HCT116 (cell line): ENCODE data around the gene CPM. TPM values are rescaled to one million over a fixed set of nuclear protein-coding genes. Genes with fewer than 3 reads are reported as not detected.

Source experiments
- ATAC-seq: fragments of 200-7000 bp; cut with Tn5 transposase; 2 replicates; pipeline ENCODE4 v1.9.1; 2020; ENCODE audit warnings: mild to moderate bottlenecking, moderate library complexity
- BruUV-seq: library from RNA; stranded (reverse); fragments of 400-500 nt; replicated peaks from 2 replicates; lab custom pipeline; 2021; lab: Mats Ljungman, UMichigan
- CTCF ChIA-PET: fragments of 300-600 bp; sonication (Branson Sonifier 250); formaldehyde crosslinking; loops from one replicate; lab custom pipeline; 2021; ENCODE audit warnings: antibody characterized with exemption; lab: Charles Lee
- POLR2A ChIA-PET: fragments of 300-600, 350-600 bp; sonication (Branson Sonifier 250); formaldehyde crosslinking; loops from one replicate; lab custom pipeline; 2021; ENCODE audit warnings: antibody characterized with exemption; lab: Charles Lee
- RAD21 ChIA-PET, 2 experiments: fragments of 300-600 bp; sonication (Branson Sonifier 250); formaldehyde crosslinking; loops; one replicate each; lab custom pipeline; 2023; ENCODE audit warnings: low total read pairs in 2 of 2; ENCODE audit not compliant: uncharacterized antibody in 2 of 2, unreplicated experiment in 2 of 2, low non-redundant PET in 1 of 2; lab: Charles Lee
- DNase-seq: peaks from one replicate; pipeline ENCODE4 v3.0.0-alpha.2; 2010; ENCODE audit warnings: low read depth, low spot score
- H2AFZ ChIP-seq: fragments of 200-600 bp; shearing (Covaris generic), sonication (generic); 2 replicates; pipeline ENCODE4 v1.6.1; 2017; ENCODE audit warnings: low read depth, mixed run types, mixed read lengths, antibody characterized with exemption, low read length; ENCODE audit not compliant: poor library complexity, severe bottlenecking
- H3K27ac ChIP-seq: 2 replicates; pipeline ENCODE4 v1.5.1; 2012; ENCODE audit warnings: low read depth, low read length
- H3K27me3 ChIP-seq: fragments of 200-600 bp; sonication (generic); 2 replicates; pipeline ENCODE4 v1.6.1; 2016; ENCODE audit warnings: mixed run types, low read length, mixed read lengths; ENCODE audit not compliant: insufficient read depth
- H3K36me3 ChIP-seq, 2 experiments: fragments of 200-500 bp in 1 of 2; fragments of 200-600 bp in 1 of 2; sonication (Bioruptor generic) in 1 of 2; sonication (generic) in 1 of 2; 2 replicates each; pipeline versions ENCODE4 v1.5.1 to v1.6.1; 2014 to 2016; ENCODE audit warnings: low read length in 2 of 2, inconsistent platforms in 1 of 2, mixed read lengths in 1 of 2, mixed run types in 1 of 2; ENCODE audit not compliant: insufficient read depth in 2 of 2, control insufficient read depth in 1 of 2
- H3K4me1 ChIP-seq, 2 experiments: fragments of 200-600 bp in 1 of 2; sonication (generic) in 1 of 2; 2 replicates each; pipeline versions ENCODE4 v1.5.1 to v1.6.1; 2012 to 2017; ENCODE audit warnings: low read length in 2 of 2, inconsistent platforms in 1 of 2, mild to moderate bottlenecking in 1 of 2, mixed read lengths in 1 of 2, mixed run types in 1 of 2, moderate library complexity in 1 of 2; ENCODE audit not compliant: insufficient read depth in 2 of 2, control insufficient read depth in 1 of 2
- H3K4me2 ChIP-seq: fragments of 200-600 bp; sonication (generic); 2 replicates; pipeline ENCODE4 v1.6.1; 2017; ENCODE audit warnings: mixed run types, low read length, mixed read lengths
- H3K4me3 ChIP-seq, 2 experiments: fragments of 200-600 bp in 1 of 2; sonication (generic) in 1 of 2; replicated peaks in 1 of 2; 2 replicates each; pipeline ENCODE4 v1.5.1; 2011 to 2016; ENCODE audit warnings: low read length in 2 of 2, control low read depth in 1 of 2, low read depth in 1 of 2, mild to moderate bottlenecking in 1 of 2, mixed read lengths in 1 of 2, mixed run types in 1 of 2
- H3K79me2 ChIP-seq: fragments of 200-600 bp; sonication (generic); 2 replicates; pipeline ENCODE4 v1.6.1; 2017; ENCODE audit warnings: mild to moderate bottlenecking, mixed run types, low read length, moderate library complexity, mixed read lengths; ENCODE audit not compliant: insufficient read depth
- H3K9ac ChIP-seq: fragments of 200-600 bp; sonication (generic); 2 replicates; pipeline ENCODE4 v1.6.1; 2016; ENCODE audit warnings: low read length, mixed read lengths
- H3K9me2 ChIP-seq: fragments of 200-600 bp; sonication (generic), shearing (Covaris generic); 2 replicates; pipeline ENCODE4 v1.6.1; 2017; ENCODE audit warnings: mixed run types, mild to moderate bottlenecking, moderate library complexity; ENCODE audit not compliant: insufficient read depth
- H3K9me3 ChIP-seq, 2 experiments: fragments of 200-500 bp in 1 of 2; fragments of 200-600 bp in 1 of 2; sonication (Bioruptor generic) in 1 of 2; sonication (generic) in 1 of 2; 2 replicates each; pipeline ENCODE4 v1.6.1; 2014 to 2017; ENCODE audit warnings: low read length in 2 of 2, mixed read lengths in 2 of 2, inconsistent platforms in 1 of 2, low read depth in 1 of 2, mild to moderate bottlenecking in 1 of 2, mixed run types in 1 of 2, moderate library complexity in 1 of 2; ENCODE audit not compliant: control insufficient read depth in 1 of 2, insufficient read depth in 1 of 2
- H4K20me1 ChIP-seq: fragments of 200-600 bp; sonication (generic), shearing (Covaris generic); 2 replicates; pipeline ENCODE4 v1.6.1; 2017; ENCODE audit warnings: mixed run types, mild to moderate bottlenecking, moderate library complexity; ENCODE audit not compliant: insufficient read depth
- CBX3 ChIP-seq: IDR thresholded peaks from 2 replicates; pipeline ENCODE4 v1.6.1; 2012; ENCODE audit warnings: low read depth
- CEBPB ChIP-seq: IDR thresholded peaks from 2 replicates; pipeline ENCODE4 v1.6.1; 2012; ENCODE audit warnings: low read depth
- EGR1 ChIP-seq: IDR thresholded peaks from 2 replicates; pipeline ENCODE4 v1.6.1; 2012; ENCODE audit warnings: low read depth
- ELF1 ChIP-seq: IDR thresholded peaks from 2 replicates; pipeline ENCODE4 v1.6.1; 2012; ENCODE audit warnings: low read depth, borderline replicate concordance
- EZH2 ChIP-seq: fragments of 200-600 bp; sonication (generic); IDR thresholded peaks from 2 replicates; pipeline ENCODE4 v1.6.1; 2017; ENCODE audit warnings: antibody characterized with exemption, mixed run types
- EZH2phosphoT487 ChIP-seq: fragments of 200-600 bp; IDR thresholded peaks from 2 replicates; pipeline ENCODE4 v1.6.1; 2018; ENCODE audit warnings: antibody characterized with exemption, borderline replicate concordance
- FOSL1 ChIP-seq: IDR thresholded peaks from 2 replicates; pipeline ENCODE4 v1.6.1; 2012; ENCODE audit warnings: low read depth
- POLR2A ChIP-seq: IDR thresholded peaks from 2 replicates; pipeline ENCODE4 v1.7.0; 2011; ENCODE audit warnings: borderline replicate concordance; ENCODE audit not compliant: insufficient read depth, insufficient read length; ENCODE audit errors: extremely low read depth
- POLR2AphosphoS5 ChIP-seq: IDR thresholded peaks from 2 replicates; pipeline ENCODE4 v1.6.1; 2011; ENCODE audit warnings: mild to moderate bottlenecking, low read depth, low read length, moderate library complexity
- RAD21 ChIP-seq: IDR thresholded peaks from 2 replicates; pipeline ENCODE4 v1.6.1; 2012; ENCODE audit warnings: low read depth, mild to moderate bottlenecking
- SIN3A ChIP-seq: IDR thresholded peaks from 2 replicates; pipeline ENCODE4 v1.6.1; 2012; ENCODE audit warnings: low read depth
- SP1 ChIP-seq: IDR thresholded peaks from 2 replicates; pipeline ENCODE4 v1.6.1; 2012; ENCODE audit warnings: low read depth
- SRF ChIP-seq: IDR thresholded peaks from 2 replicates; pipeline ENCODE4 v1.6.1; 2012; ENCODE audit warnings: low read depth
- TCF7L2 ChIP-seq: IDR thresholded peaks from 2 replicates; pipeline ENCODE4 v1.7.0; 2011; ENCODE audit warnings: borderline replicate concordance, inconsistent platforms; ENCODE audit not compliant: insufficient read depth, insufficient read length; ENCODE audit errors: extremely low read depth
- YY1 ChIP-seq: IDR thresholded peaks from 2 replicates; pipeline ENCODE4 v1.6.1; 2011; ENCODE audit warnings: low read length, low read depth, moderate library complexity, mild to moderate bottlenecking; ENCODE audit not compliant: insufficient replicate concordance; ENCODE audit errors: extremely low read depth
- ZFX ChIP-seq: fragments of 450-650 bp; IDR thresholded peaks from 2 replicates; pipeline ENCODE4 v1.6.1; 2017
- ZNF274 ChIP-seq: fragments of 200-500 bp; sonication (Bioruptor generic); IDR thresholded peaks from 2 replicates; pipeline ENCODE4 v1.6.1; 2014; ENCODE audit warnings: mild to moderate bottlenecking, low read depth, low read length, inconsistent platforms
- intact Hi-C: fragments of 100-400 bp; cut with micrococcal nuclease; formaldehyde crosslinking; loops from 2 replicates; pipeline ENCODE4 v1.10.0; 2022
- total RNA-seq: library from RNA; stranded (reverse); gene quantifications from one replicate; pipeline ENCODE4 v1.2.1, GENCODE V29; 2021; ENCODE audit not compliant: unreplicated experiment
- TF ChIP-seq, protein P1 (sequence below): IDR thresholded peaks from 2 replicates; pipeline ENCODE4 v1.6.1; 2012
- TF ChIP-seq, protein P2 (sequence below): IDR thresholded peaks from 2 replicates; pipeline ENCODE4 v1.6.1; 2012

Gene CPM
- total RNA-seq, 1 experiment from 2014 or later = 5.3 TPM

DNA sequence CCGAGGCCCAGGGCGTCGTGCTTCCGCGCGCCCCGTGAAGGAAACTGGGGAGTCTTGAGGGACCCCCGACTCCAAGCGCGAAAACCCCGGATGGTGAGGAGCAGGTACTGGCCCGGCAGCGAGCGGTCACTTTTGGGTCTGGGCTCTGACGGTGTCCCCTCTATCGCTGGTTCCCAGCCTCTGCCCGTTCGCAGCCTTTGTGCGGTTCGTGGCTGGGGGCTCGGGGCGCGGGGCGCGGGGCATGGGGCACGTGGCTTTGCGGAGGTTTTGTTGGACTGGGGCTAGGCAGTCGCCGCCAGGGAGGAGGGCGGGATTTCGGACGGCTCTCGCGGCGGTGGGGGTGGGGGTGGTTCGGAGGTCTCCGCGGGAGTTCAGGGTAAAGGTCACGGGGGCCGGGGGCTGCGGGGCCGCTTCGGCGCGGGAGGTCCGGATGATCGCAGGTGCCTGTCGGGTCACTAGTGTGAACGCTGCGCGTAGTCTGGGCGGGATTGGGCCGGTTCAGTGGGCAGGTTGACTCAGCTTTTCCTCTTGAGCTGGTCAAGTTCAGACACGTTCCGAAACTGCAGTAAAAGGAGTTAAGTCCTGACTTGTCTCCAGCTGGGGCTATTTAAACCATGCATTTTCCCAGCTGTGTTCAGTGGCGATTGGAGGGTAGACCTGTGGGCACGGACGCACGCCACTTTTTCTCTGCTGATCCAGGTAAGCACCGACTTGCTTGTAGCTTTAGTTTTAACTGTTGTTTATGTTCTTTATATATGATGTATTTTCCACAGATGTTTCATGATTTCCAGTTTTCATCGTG lies 124.4 kb downstream of the CPM start (continued):
- TF ChIP-seq, protein P1, sequence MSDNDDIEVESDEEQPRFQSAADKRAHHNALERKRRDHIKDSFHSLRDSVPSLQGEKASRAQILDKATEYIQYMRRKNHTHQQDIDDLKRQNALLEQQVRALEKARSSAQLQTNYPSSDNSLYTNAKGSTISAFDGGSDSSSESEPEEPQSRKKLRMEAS = peak; percentile 75; the same call in 1 of the 2 replicates
- TF ChIP-seq SIN3A = peak; percentile 91
- no peak for TF ChIP-seq SRF
- TF ChIP-seq EZH2 = no peak
- TF ChIP-seq FOSL1 = peak; percentile 72
- peak; percentile 79 for TF ChIP-seq TCF7L2
- TF ChIP-seq RAD21 = no peak
- TF ChIP-seq SP1 = peak; percentile 75

DNA sequence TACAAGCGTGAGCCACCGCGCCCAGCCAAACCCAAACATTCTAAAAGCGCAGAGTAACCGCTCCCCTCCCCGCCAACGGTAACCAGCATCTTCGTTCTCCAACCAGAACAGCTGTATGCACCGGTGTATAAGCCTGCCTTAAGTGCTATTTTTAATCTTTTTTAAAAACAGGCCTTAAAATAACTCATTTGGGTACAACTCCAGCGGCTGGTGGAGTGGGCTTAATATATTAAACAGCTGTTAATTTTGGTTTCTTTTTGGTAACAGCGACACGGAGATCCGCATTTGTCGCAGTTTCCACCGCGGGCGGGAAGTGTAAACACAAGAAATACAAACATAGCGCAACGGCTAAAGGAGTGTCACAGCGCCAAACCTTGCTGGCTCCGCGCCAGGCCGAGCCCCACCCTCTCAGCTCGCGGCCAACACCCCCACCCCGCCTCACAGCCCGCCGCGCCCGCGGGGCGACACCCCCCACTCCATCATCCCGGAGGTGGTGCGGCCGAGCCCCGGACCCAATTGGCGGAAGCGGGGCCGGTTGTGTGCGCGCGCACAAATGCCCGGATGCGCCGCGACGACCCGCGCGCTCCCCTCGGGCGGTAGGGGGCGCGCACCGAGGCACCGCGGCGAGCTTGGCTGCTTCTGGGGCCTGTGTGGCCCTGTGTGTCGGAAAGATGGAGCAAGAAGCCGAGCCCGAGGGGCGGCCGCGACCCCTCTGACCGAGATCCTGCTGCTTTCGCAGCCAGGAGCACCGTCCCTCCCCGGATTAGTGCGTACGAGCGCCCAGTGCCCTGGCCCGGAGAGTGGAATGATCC lies 125.2 kb downstream of the CPM start, which contains the start of gene MDM2:
MDM2 (plus strand) TSS at position 602 of the 812 bp plus-strand sequence. CDS start 301 bp downstream, outside the sequence.
- H4K20me1 ChIP-seq = no peaks in the 10 kb centered on the region; the same call in 1 of the 2 replicates
- peak within 1 kb of the TSS; percentile 95 to 96 for H3K4me3 ChIP-seq
- H3K9ac ChIP-seq = peak within 1 kb of the TSS; percentile 100
- ATAC-seq (peak; percentile 87), DNase-seq (peak; percentile 77)
- ChIA-PET CTCF (interaction anchor here (1.1 to 2.4 kb wide), 7 partner anchors 10 to 474 kb away, joined by 3 to 12 read pairs (median 4); partner anchors contain the start of gene SLC35E3), RAD21 (interaction anchor here in 1 of 2 experiments (1.4 kb wide), 1 partner anchor 62 kb away, joined by 5 read pairs; the partner anchor contains the start of gene SLC35E3), POLR2A (interaction anchor here (1.6 to 1.8 kb wide), 3 partner anchors 12 to 22 kb away, joined by 4 to 7 read pairs (median 4); no protein-coding TSS in a partner anchor)
- peaks cover 48% of the 10 kb centered on the region for H3K79me2 ChIP-seq
- H3K9me3 ChIP-seq = no peaks in the 10 kb centered on the region
- no peaks in the 10 kb centered on the region for H3K27me3 ChIP-seq
- H3K36me3 ChIP-seq = peaks cover 0 to 8% of the 10 kb centered on the region in 2 experiments; a peak in 2 of 4 replicates
- H3K4me2 ChIP-seq = peak within 1 kb of the TSS; percentile 84
- BruUV-seq = TSS peak; percentile 82
- peaks cover 6 to 31% of the 10 kb centered on the region in 2 experiments; a peak in 3 of 4 replicates for H3K4me1 ChIP-seq
- intact Hi-C loops = loop anchor here (1.0 to 5.0 kb wide), 2 partner anchors 61 to 475 kb away; partner anchors contain the start of genes MDM1 and SLC35E3
- peak within 1 kb of the TSS; percentile 86 for H2AFZ ChIP-seq
- no peaks in the 10 kb centered on the region for H3K9me2 ChIP-seq
- H3K27ac ChIP-seq = peak within 1 kb of the TSS; percentile 99
- peak; percentile 72 for TF ChIP-seq POLR2A
- peak; percentile 55; the same call in 1 of the 2 replicates for TF ChIP-seq ELF1
- peak; percentile 89 for TF ChIP-seq SIN3A
- TF ChIP-seq ZFX = peak; percentile 94
- TF ChIP-seq SRF = no peak
- TF ChIP-seq CBX3 = peak; percentile 18
- no peak for TF ChIP-seq CEBPB
- TF ChIP-seq, protein P2, sequence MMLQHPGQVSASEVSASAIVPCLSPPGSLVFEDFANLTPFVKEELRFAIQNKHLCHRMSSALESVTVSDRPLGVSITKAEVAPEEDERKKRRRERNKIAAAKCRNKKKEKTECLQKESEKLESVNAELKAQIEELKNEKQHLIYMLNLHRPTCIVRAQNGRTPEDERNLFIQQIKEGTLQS = no peak
- TF ChIP-seq, protein P1 = peak; percentile 81
- TF ChIP-seq YY1 = peak; percentile 53
- peak; percentile 31; the same call in 1 of the 2 replicates for TF ChIP-seq EGR1
- no peak for TF ChIP-seq ZNF274
- peak; percentile 91 for TF ChIP-seq POLR2AphosphoS5
- peak; percentile 69 for TF ChIP-seq SP1
- no peak for TF ChIP-seq EZH2phosphoT487
- TF ChIP-seq FOSL1 = peak; percentile 25
- peak; percentile 76 for TF ChIP-seq TCF7L2
- peak; percentile 30; the same call in 1 of the 2 replicates for TF ChIP-seq RAD21
